DMS 273 treated with DMSO at 0.1 percent for 48 hours (cell line): ENCODE measurements around the gene PDE7B.

Source experiments
- DNase-seq: peaks from one replicate; lab custom pipeline; 2025; lab: John Stamatoyannopoulos, UW

PDE7B gene

GRCh38 chr6:136236466-136237293 is 385.2 kb downstream of the PDE7B start:
- no peak for DNase-seq

GRCh38 chr6:136244061-136244616 is 392.6 kb downstream of the PDE7B start:
- no peak for DNase-seq
